HepG2 (cell line): ENCODE measurements around the gene SLC25A19. TPM values are rescaled to one million over a fixed set of nuclear protein-coding genes. Genes with fewer than 3 reads are reported as not detected.

Experiments
- ATAC-seq: fragments of 200-7000 bp; cut with Tn5 transposase; 3 replicates; pipeline ENCODE4 v1.9.1; 2020; ENCODE audit warnings: mild to moderate bottlenecking, moderate library complexity
- BruUV-seq: library from RNA; stranded (reverse); fragments of 400-500 nt; replicated peaks from 2 replicates; lab custom pipeline; 2021; lab: Mats Ljungman, UMichigan
- CTCF ChIA-PET: fragments of 300-600 bp; formaldehyde crosslinking; extraction: SDS; loops from one replicate; lab custom pipeline; 2021; ENCODE audit warnings: low total read pairs, inconsistent platforms, low intra/inter-chr PET ratio; lab: Yijun Ruan, JAX
- POLR2A ChIA-PET: fragments of 350-600 bp; sonication (Branson Sonifier 250); formaldehyde crosslinking; loops from one replicate; lab custom pipeline; 2020; ENCODE audit warnings: antibody characterized with exemption, inconsistent platforms; lab: Yijun Ruan, JAX
- DNase-seq: peaks from one replicate; pipeline ENCODE4 v3.0.0-alpha.2; 2015; ENCODE audit warnings: low spot score
- FAIRE-seq: peaks from 3 replicates; lab custom pipeline; 2011; peaks lifted over from hg19 to GRCh38; lab: Jason Lieb, UNC
- H2AFZ ChIP-seq: one replicate; pipeline ENCODE4 v1.6.1; 2011; ENCODE audit warnings: low read length, inconsistent platforms
- H3K27ac ChIP-seq: fragments of 300-600 bp; 3 replicates; pipeline ENCODE4 v1.8.0; 2011; ENCODE audit warnings: mixed run types, mild to moderate bottlenecking, mixed read lengths, low read length, inconsistent platforms; ENCODE audit not compliant: insufficient read depth; ENCODE audit errors: extremely low read length
- H3K27me3 ChIP-seq, 2 experiments: fragments of 200-600 bp in 1 of 2; 2 replicates in 1 of 2; 3 replicates in 1 of 2; pipeline versions ENCODE4 v1.6.0 to v1.8.0; 2011; ENCODE audit warnings: low read length in 2 of 2, mild to moderate bottlenecking in 2 of 2, moderate library complexity in 2 of 2, inconsistent platforms in 1 of 2; ENCODE audit not compliant: insufficient read depth in 2 of 2, control insufficient read depth in 1 of 2
- H3K36me3 ChIP-seq, 2 experiments: fragments of 200-600 bp in 1 of 2; replicated peaks in 1 of 2; 2 replicates in 1 of 2; 3 replicates in 1 of 2; pipeline versions ENCODE4 v1.5.1 to v1.8.0; 2011; ENCODE audit warnings: low read length in 2 of 2, inconsistent platforms in 1 of 2; ENCODE audit not compliant: insufficient read depth in 2 of 2, control insufficient read depth in 1 of 2
- H3K4me1 ChIP-seq: 2 replicates; pipeline ENCODE4 v1.5.1; 2012; ENCODE audit warnings: low read length, inconsistent platforms; ENCODE audit not compliant: insufficient read depth
- H3K4me2 ChIP-seq: 2 replicates; pipeline ENCODE4 v1.6.0; 2011; ENCODE audit warnings: low read depth, low read length, inconsistent platforms
- H3K4me3 ChIP-seq, 3 experiments: fragments of 200-600 bp in 1 of 3; sonication (generic), shearing (Covaris generic) in 1 of 3; replicated peaks in 1 of 3; 2 replicates each; pipeline ENCODE4 v1.5.1; 2011 to 2016; ENCODE audit warnings: low read length in 3 of 3, inconsistent platforms in 2 of 3, low read depth in 2 of 3, mild to moderate bottlenecking in 2 of 3, control low read depth in 1 of 3, mixed read lengths in 1 of 3; ENCODE audit not compliant: insufficient read depth in 1 of 3
- H3K79me2 ChIP-seq: one replicate; pipeline ENCODE4 v1.6.1; 2011; ENCODE audit warnings: low read length, inconsistent platforms; ENCODE audit not compliant: insufficient read depth
- H3K9ac ChIP-seq: 2 replicates; pipeline ENCODE4 v1.6.0; 2011; ENCODE audit warnings: mild to moderate bottlenecking, low read depth, low read length, inconsistent platforms; ENCODE audit not compliant: insufficient read depth
- H3K9me3 ChIP-seq: 2 replicates; pipeline ENCODE4 v1.5.1; 2012; ENCODE audit warnings: mild to moderate bottlenecking, low read length
- H4K20me1 ChIP-seq: 2 replicates; pipeline ENCODE4 v1.6.0; 2011; ENCODE audit warnings: inconsistent platforms, mild to moderate bottlenecking, low read length, moderate library complexity; ENCODE audit not compliant: insufficient read depth
- AKAP8 ChIP-seq: sonication (generic); formaldehyde crosslinking; IDR thresholded peaks from 2 replicates; pipeline ENCODE4 v1.5.1; 2020; ENCODE audit warnings: mild to moderate bottlenecking, missing genetic modification reagents
- ARID5B ChIP-seq: IDR thresholded peaks from 2 replicates; pipeline ENCODE4 v1.4.0; 2020; ENCODE audit warnings: mild to moderate bottlenecking, missing genetic modification reagents
- BATF2 ChIP-seq: sonication (generic); formaldehyde crosslinking; IDR thresholded peaks from 2 replicates; pipeline ENCODE4 v1.8.0; 2022; ENCODE audit warnings: mild to moderate bottlenecking, missing genetic modification reagents, moderate library complexity
- ELF3 ChIP-seq: IDR thresholded peaks from 2 replicates; pipeline ENCODE4 v1.6.1; 2016; ENCODE audit warnings: missing genetic modification reagents, missing compliant biosample characterization
- ERF ChIP-seq: IDR thresholded peaks from 2 replicates; pipeline ENCODE4 v1.6.1; 2018; ENCODE audit warnings: missing biosample characterization, missing genetic modification reagents
- HDAC2 ChIP-seq: sonication (generic); formaldehyde crosslinking; IDR thresholded peaks from 2 replicates; pipeline ENCODE4 v1.4.0; 2020; ENCODE audit warnings: missing genetic modification reagents
- MEF2D ChIP-seq: sonication (generic); formaldehyde crosslinking; IDR thresholded peaks from 2 replicates; pipeline ENCODE4 v1.5.1; 2020; ENCODE audit warnings: mild to moderate bottlenecking, missing genetic modification reagents
- NFIC ChIP-seq: IDR thresholded peaks from 2 replicates; pipeline ENCODE4 v1.6.1; 2012; ENCODE audit warnings: mild to moderate bottlenecking, low read length, inconsistent platforms
- NR2F2 ChIP-seq: IDR thresholded peaks from 2 replicates; pipeline ENCODE4 v1.6.1; 2012; ENCODE audit warnings: low read depth, inconsistent platforms, borderline replicate concordance
- RFXAP ChIP-seq: sonication (generic); formaldehyde crosslinking; IDR thresholded peaks from 2 replicates; pipeline ENCODE4 v1.4.0; 2020; ENCODE audit warnings: missing genetic modification reagents, borderline replicate concordance
- RORA ChIP-seq: sonication (generic); formaldehyde crosslinking; IDR thresholded peaks from 2 replicates; pipeline ENCODE4 v1.5.0; 2020; ENCODE audit warnings: mild to moderate bottlenecking, missing genetic modification reagents, moderate library complexity
- XRCC5 ChIP-seq: fragments of 200-400 bp; formaldehyde crosslinking; optimal IDR thresholded peaks from 2 replicates; pipeline ENCODE3; 2017; ENCODE audit warnings: mild to moderate bottlenecking, low read length
- ZBTB7B ChIP-seq: sonication (generic); formaldehyde crosslinking; IDR thresholded peaks from 2 replicates; pipeline ENCODE4 v1.4.0; 2020; ENCODE audit warnings: missing genetic modification reagents
- ZNF160 ChIP-seq: sonication (generic); formaldehyde crosslinking; IDR thresholded peaks from 2 replicates; pipeline ENCODE4 v1.8.0; 2022; ENCODE audit warnings: mild to moderate bottlenecking, inconsistent platforms, missing genetic modification reagents
- ZNF292 ChIP-seq: sonication (generic); formaldehyde crosslinking; IDR thresholded peaks from 2 replicates; pipeline ENCODE4 v1.8.1; 2022; ENCODE audit warnings: mild to moderate bottlenecking, low read depth, missing genetic modification reagents, borderline replicate concordance
- ZNF34 ChIP-seq: sonication (generic); formaldehyde crosslinking; IDR thresholded peaks from 2 replicates; pipeline ENCODE4 v1.4.0; 2020; ENCODE audit warnings: mild to moderate bottlenecking, missing genetic modification reagents, borderline replicate concordance
- WGBS: methylation state at CpG from one replicate; pipeline ENCODE4 v1.1.6; 2017; ENCODE audit warnings: low lambda C conversion rate; 5-methylcytosine and 5-hydroxymethylcytosine counted together
- in situ Hi-C: cut with HindIII; loops from 2 replicates; pipeline ENCODE4 v1.10.0; 2017; ENCODE audit warnings: low pct_unique_long_range_greater_than_20kb; ENCODE audit not compliant: extremely low pct_ligation_motif_present
- intact Hi-C: fragments of 100-400 bp; cut with micrococcal nuclease; formaldehyde crosslinking; loops from one replicate; pipeline ENCODE4 v1.10.0; 2022; ENCODE audit not compliant: unreplicated experiment
- polyA plus RNA-seq, 8 experiments: library from polyadenylated mRNA; depleted of rRNA in 3 of 8; stranded (reverse) in 7 of 8; unstranded in 1 of 8; fragments of >200 nt; fragmentation: Illumina TruSeq in 4 of 8; extraction: Trizol in 4 of 8; gene quantifications; 2 replicates each; pipeline versions ENCODE4 v1.2.1 to v1.2.3, GENCODE V29; 2011 to 2016; ENCODE audit warnings: low read depth in 4 of 8, missing spikeins in 1 of 8, mixed read lengths in 1 of 8; ENCODE audit not compliant: insufficient read depth in 1 of 8
- total RNA-seq, 5 experiments: library from RNA; depleted of rRNA; stranded (reverse); fragments of >200 nt; fragmentation: Illumina TruSeq; extraction: Trizol; gene quantifications; 2 replicates each; pipeline ENCODE4 v1.2.3, GENCODE V29; 2016; ENCODE audit warnings: low read depth in 1 of 5

Gene SLC25A19
- total and polyA plus RNA-seq, 2 of the 13 experiments (the other 11 are each of a cell fraction or from before 2014, with no cell fraction given) = 24.4 to 41.4 TPM

- peak; percentile 73 for TF ChIP-seq ARID5B (CRISPR knock-in tag)
- TF ChIP-seq HDAC2 (CRISPR knock-in tag) = peak; percentile 86
- TF ChIP-seq ZBTB7B (CRISPR knock-in tag) = peak; percentile 83
- peak; percentile 72 for TF ChIP-seq ELF3
- TF ChIP-seq, all 625 proteins: peak for 258
Observed at GRCh38 chr17:75267411-75268232, 21.6 kb downstream of the SLC25A19 start (continued).

- DNase-seq (no peak), ATAC-seq (no peak), FAIRE-seq (no peak)
- Histone ChIP-seq H3K36me3 (peaks cover 13 to 29% of the 10 kb centered on the region in 2 experiments), H3K4me3 (no peak overlapping the region), H3K4me1 (peaks cover 49% of the 10 kb centered on the region), H3K27ac (peak overlapping the region; percentile 34), H3K9me3 (no peaks in the 10 kb centered on the region), H3K9ac (no peak overlapping the region), H2AFZ (no peak overlapping the region), H3K27me3 (no peaks in the 10 kb centered on the region; a peak in 1 of 5 replicates), H3K79me2 (peaks cover 19% of the 10 kb centered on the region), H3K4me2 (no peak overlapping the region), H4K20me1 (no peaks in the 10 kb centered on the region)
- 98% methylated on average over 2 of the region's 2 CpGs for WGBS
- ChIA-PET POLR2A (interaction anchor here (1.0 to 6.6 kb wide), 7 partner anchors 11 to 139 kb away, joined by 3 to 43 read pairs (median 4); partner anchors contain the start of genes GRB2, SLC25A19 and SUMO2), CTCF (interaction anchor here (1.5 to 2.0 kb wide), 2 partner anchors 56 to 146 kb away, joined by 4 to 10 read pairs; no protein-coding TSS in a partner anchor)
- no TSS peak for BruUV-seq
- intact Hi-C loops = no loop called here
- in situ Hi-C loops = loop anchor here (5.0 kb wide), 1 partner anchor 145 kb away; no protein-coding TSS in a partner anchor
- TF ChIP-seq ZNF34 (CRISPR knock-in tag) = 0 out of 2 replicates have a peak, but pooled peaks have one; percentile 20
- no peak for TF ChIP-seq ERF
- TF ChIP-seq RFXAP (CRISPR knock-in tag) = 0 out of 2 replicates have a peak, but pooled peaks have one; percentile 11
- TF ChIP-seq NR2F2 = 0 out of 2 replicates have a peak, but pooled peaks have one; percentile 3
- TF ChIP-seq ZNF292 (CRISPR knock-in tag) = no peak
- 0 out of 2 replicates have a peak, but pooled peaks have one; percentile 7 for TF ChIP-seq BATF2
- TF ChIP-seq NFIC = no peak; the same call in 1 of the 2 replicates
- no peak for TF ChIP-seq AKAP8 (CRISPR knock-in tag)
- no peak for TF ChIP-seq XRCC5
- no peak for TF ChIP-seq RORA (CRISPR knock-in tag)
- TF ChIP-seq ZNF160 (CRISPR knock-in tag) = no peak
- TF ChIP-seq MEF2D (CRISPR knock-in tag) = no peak
Observed at GRCh38 chr17:75267153-75267410, 22.2 kb downstream of the SLC25A19 start.
